Renal pelvis (tissue), 4 donors: Measurements from ENCODE around the gene ADARB1. TPM values are rescaled to one million over a fixed set of nuclear protein-coding genes. Genes with fewer than 3 reads are reported as not detected.

Experiments
- DNase-seq: peaks from one replicate; pipeline ENCODE4 v3.0.0-alpha.2; 2013
- polyA plus RNA-seq, 3 donors: library from polyadenylated mRNA; unstranded; fragments of 120-200 nt; gene quantifications; one replicate each; pipeline ENCODE4 v1.2.1, GENCODE V29; 2013; ENCODE audit not compliant: insufficient read length in 3 of 3

The ADARB1 gene
- polyA plus RNA-seq, 3 donors: 15.3 to 20.9 (median 18.9) TPM

GRCh38 chr21:45225041-45225740, 150.8 kb downstream of the ADARB1 start:
- no peak for DNase-seq

- no peak for DNase-seq
These were observed 151.5 kb downstream of the ADARB1 start for GRCh38 chr21:45225741-45226327.

GRCh38 chr21:45226540-45227326, 152.4 kb downstream of the ADARB1 start:
- DNase-seq: no peak

- no peak for DNase-seq
These were observed 153.4 kb downstream of the ADARB1 start for GRCh38 chr21:45227735-45228134.

GRCh38 chr21:45228171-45228641, 153.8 kb downstream of the ADARB1 start:
- no peak for DNase-seq

- DNase-seq: no peak
These were observed 154.4 kb downstream of the ADARB1 start for GRCh38 chr21:45228656-45229240.

GRCh38 chr21:45231705-45232104, 157.3 kb downstream of the ADARB1 start:
- DNase-seq: no peak

GRCh38 chr21:45234127-45234526, 159.7 kb downstream of the ADARB1 start:
- DNase-seq: no peak

GRCh38 chr21:45234965-45235364, 160.6 kb downstream of the ADARB1 start:
- no peak for DNase-seq

- no peak for DNase-seq
These were observed 161.1 kb downstream of the ADARB1 start for GRCh38 chr21:45235488-45235887.

GRCh38 chr21:45236481-45236880, 162.1 kb downstream of the ADARB1 start:
- no peak for DNase-seq

GRCh38 chr21:45237401-45237800, 163.0 kb downstream of the ADARB1 start:
- DNase-seq: no peak

GRCh38 chr21:45241357-45241756, 167.0 kb downstream of the ADARB1 start:
- no peak for DNase-seq

- DNase-seq: no peak
These were observed 169.2 kb downstream of the ADARB1 start for GRCh38 chr21:45243603-45244002.

- DNase-seq: no peak
These were observed 170.5 kb downstream of the ADARB1 start for GRCh38 chr21:45244799-45245340.

GRCh38 chr21:45246386-45247320, 172.3 kb downstream of the ADARB1 start:
- DNase-seq: no peak

GRCh38 chr21:45248301-45248892, 174.0 kb downstream of the ADARB1 start:
- DNase-seq: no peak

GRCh38 chr21:45248893-45249381, 174.6 kb downstream of the ADARB1 start:
- no peak for DNase-seq

- no peak for DNase-seq
These were observed 175.2 kb downstream of the ADARB1 start for GRCh38 chr21:45249626-45250025.

- no peak for DNase-seq
These were observed 175.9 kb downstream of the ADARB1 start for GRCh38 chr21:45250272-45250671.
